MCF 10A (cell line): ENCODE data around the gene TMEM236. TPM values are rescaled to one million over a fixed set of nuclear protein-coding genes. Genes with fewer than 3 reads are reported as not detected.

Experiments
- BruUV-seq: library from RNA; stranded (reverse); fragments of 400-500 nt; replicated peaks from 2 replicates; lab custom pipeline; 2021; lab: Mats Ljungman, UMichigan
- CTCF ChIA-PET: fragments of 300-600 bp; sonication (Branson Sonifier 250); formaldehyde crosslinking; extraction: SDS; loops from one replicate; lab custom pipeline; 2021; ENCODE audit warnings: antibody characterized with exemption, inconsistent platforms; lab: Yijun Ruan, JAX
- POLR2A ChIA-PET: fragments of 300-600, 350-650 bp; sonication (Branson Sonifier 250); formaldehyde crosslinking; extraction: SDS; loops from one replicate; lab custom pipeline; 2020; ENCODE audit warnings: antibody characterized with exemption, inconsistent platforms; lab: Yijun Ruan, JAX
- DNase-seq: peaks from one replicate; pipeline ENCODE4 v3.0.0-alpha.2; 2018; ENCODE audit not compliant: unreplicated experiment
- H3K27ac Mint-ChIP-seq: one replicate; pipeline ENCODE4 v1.8.0; 2022; ENCODE audit warnings: mild to moderate bottlenecking, low read depth, mixed read lengths; ENCODE audit not compliant: unreplicated experiment
- H3K27me3 Mint-ChIP-seq: one replicate; pipeline ENCODE4 v1.8.0; 2022; ENCODE audit warnings: mixed read lengths; ENCODE audit not compliant: insufficient read depth, unreplicated experiment
- H3K36me3 Mint-ChIP-seq: one replicate; pipeline ENCODE4 v1.8.0; 2022; ENCODE audit warnings: mild to moderate bottlenecking, moderate library complexity, mixed read lengths; ENCODE audit not compliant: insufficient read depth, unreplicated experiment
- H3K4me1 Mint-ChIP-seq: one replicate; pipeline ENCODE4 v1.8.0; 2022; ENCODE audit warnings: mixed read lengths; ENCODE audit not compliant: insufficient read depth, unreplicated experiment
- H3K4me3 Mint-ChIP-seq: one replicate; pipeline ENCODE4 v1.8.0; 2022; ENCODE audit warnings: mild to moderate bottlenecking, moderate library complexity, mixed read lengths; ENCODE audit not compliant: unreplicated experiment
- H3K9me3 Mint-ChIP-seq: one replicate; pipeline ENCODE4 v1.8.0; 2022; ENCODE audit warnings: mixed read lengths; ENCODE audit not compliant: unreplicated experiment
- CTCF ChIP-seq: fragments of 200-600 bp; IDR thresholded peaks from one replicate; pipeline ENCODE4 v1.8.0; 2022; ENCODE audit warnings: antibody characterized with exemption, mild to moderate bottlenecking; ENCODE audit not compliant: unreplicated experiment
- intact Hi-C: fragments of 100-400 bp; cut with micrococcal nuclease; formaldehyde crosslinking; loops from 2 replicates; pipeline ENCODE4 v1.14.1; 2022
- total RNA-seq: library from RNA; stranded (reverse); gene quantifications from 2 replicates; pipeline ENCODE4 v1.2.3, GENCODE V29; 2022

The TMEM236 gene
- total RNA-seq, 1 experiment from 2014 or later = 0.09 TPM

- Mint-ChIP-seq H3K36me3 (no peaks in the 10 kb centered on the region), H3K27ac (no peak overlapping the region), H3K27me3 (no peaks in the 10 kb centered on the region), H3K4me3 (no peak overlapping the region), H3K4me1 (no peaks in the 10 kb centered on the region), H3K9me3 (no peaks in the 10 kb centered on the region)
- CTCF ChIA-PET = interaction anchor here (0.7 to 4.5 kb wide), 3 partner anchors 8 to 974 kb away, joined by 3 to 32 read pairs (median 3); no protein-coding TSS in a partner anchor
- no peak for DNase-seq
- TF ChIP-seq CTCF = no peak
- no TSS peak for BruUV-seq
- intact Hi-C loops = loop anchor here (5.0 kb wide), 2 partner anchors 503 to 578 kb away; no protein-coding TSS in a partner anchor
- POLR2A ChIA-PET = no interaction called here
Measured at GRCh38 chr10:17734432-17735080, 17.4 kb upstream of the TMEM236 start.

- TF ChIP-seq CTCF = no peak
- Mint-ChIP-seq H3K27ac (no peak overlapping the region), H3K4me3 (no peak overlapping the region), H3K4me1 (no peaks in the 10 kb centered on the region), H3K27me3 (no peaks in the 10 kb centered on the region), H3K36me3 (no peaks in the 10 kb centered on the region), H3K9me3 (no peaks in the 10 kb centered on the region)
- POLR2A ChIA-PET = no interaction called here
- intact Hi-C loops = loop anchor here (5.0 kb wide), 2 partner anchors 502 to 577 kb away; no protein-coding TSS in a partner anchor
- BruUV-seq = no TSS peak
- CTCF ChIA-PET = interaction anchor here (0.6 to 4.5 kb wide), 9 partner anchors 23 to 1459 kb away, joined by 3 to 32 read pairs (median 3); no protein-coding TSS in a partner anchor
- DNase-seq = no peak
Measured at GRCh38 chr10:17735166-17735941, 16.6 kb upstream of the TMEM236 start.

- H3K27ac Mint-ChIP-seq = no peak overlapping the region
- TF ChIP-seq CTCF = peak; percentile 8
- ChIA-PET CTCF (interaction anchor here (0.6 to 4.5 kb wide), 23 partner anchors 9 to 576 kb away, joined by 3 to 32 read pairs (median 5); partner anchors contain the start of gene STAM), POLR2A (interaction anchor here (1.1 kb wide), 1 partner anchor 118 kb away, joined by 4 read pairs; no protein-coding TSS in a partner anchor)
- no peak for DNase-seq
- H3K9me3 Mint-ChIP-seq = no peaks in the 10 kb centered on the region
- no peaks in the 10 kb centered on the region for H3K36me3 Mint-ChIP-seq
- no peaks in the 10 kb centered on the region for H3K27me3 Mint-ChIP-seq
- BruUV-seq = no TSS peak
- no peaks in the 10 kb centered on the region for H3K4me1 Mint-ChIP-seq
- H3K4me3 Mint-ChIP-seq = no peak overlapping the region
- intact Hi-C loops = loop anchor here (5.0 kb wide), 2 partner anchors 501 to 576 kb away; no protein-coding TSS in a partner anchor
Measured at GRCh38 chr10:17736223-17736622, 15.8 kb upstream of the TMEM236 start.
